ENCODE results near the gene NPBWR2.

Gene NPBWR2

GRCh38 chr20:64149809-64150560, 42.6 kb upstream of the NPBWR2 start:
- no peak overlapping the region for H3K4me3 ChIP-seq (ENCODE audit: low read length)
- DNase-seq (ENCODE audit: low read depth): no peak
- H3K9me3 ChIP-seq (ENCODE audit: control insufficient read depth, low read length): peaks cover 9% of the 10 kb centered on the region
- H3K4me1 ChIP-seq (ENCODE audit: control insufficient read depth, insufficient read depth, low read length): no peaks in the 10 kb centered on the region
- no peaks in the 10 kb centered on the region for H3K36me3 ChIP-seq (ENCODE audit: control insufficient read depth, insufficient read depth, low read length, severe bottlenecking)
- no peak overlapping the region for H3K9ac ChIP-seq (ENCODE audit: low read length)
- H3K27me3 ChIP-seq (replicated peaks; ENCODE audit: control insufficient read depth, insufficient read depth, low read length): peaks cover 53% of the 10 kb centered on the region

- no peak for DNase-seq (ENCODE audit: low read depth)
- no peak overlapping the region for H3K9ac ChIP-seq (ENCODE audit: low read length)
- no peaks in the 10 kb centered on the region for H3K4me1 ChIP-seq (ENCODE audit: control insufficient read depth, insufficient read depth, low read length)
- no peak overlapping the region for H3K4me3 ChIP-seq (ENCODE audit: low read length)
- H3K27me3 ChIP-seq (replicated peaks; ENCODE audit: control insufficient read depth, insufficient read depth, low read length): peaks cover 48% of the 10 kb centered on the region
- H3K9me3 ChIP-seq (ENCODE audit: control insufficient read depth, low read length): peaks cover 13% of the 10 kb centered on the region
- no peaks in the 10 kb centered on the region for H3K36me3 ChIP-seq (ENCODE audit: control insufficient read depth, insufficient read depth, low read length, severe bottlenecking)
These were observed 41.8 kb upstream of the NPBWR2 start for GRCh38 chr20:64149141-64149540.

GRCh38 chr20:64148581-64148980, 41.2 kb upstream of the NPBWR2 start:
- Histone ChIP-seq H3K27me3 (replicated peaks; ENCODE audit: control insufficient read depth, insufficient read depth, low read length) (peaks cover 44% of the 10 kb centered on the region), H3K9me3 (ENCODE audit: control insufficient read depth, low read length) (peaks cover 13% of the 10 kb centered on the region), H3K9ac (ENCODE audit: low read length) (no peak overlapping the region), H3K4me1 (ENCODE audit: control insufficient read depth, insufficient read depth, low read length) (no peaks in the 10 kb centered on the region), H3K4me3 (ENCODE audit: low read length) (no peak overlapping the region), H3K36me3 (ENCODE audit: control insufficient read depth, insufficient read depth, low read length, severe bottlenecking) (no peaks in the 10 kb centered on the region)
- DNase-seq (ENCODE audit: low read depth): no peak

DNA sequence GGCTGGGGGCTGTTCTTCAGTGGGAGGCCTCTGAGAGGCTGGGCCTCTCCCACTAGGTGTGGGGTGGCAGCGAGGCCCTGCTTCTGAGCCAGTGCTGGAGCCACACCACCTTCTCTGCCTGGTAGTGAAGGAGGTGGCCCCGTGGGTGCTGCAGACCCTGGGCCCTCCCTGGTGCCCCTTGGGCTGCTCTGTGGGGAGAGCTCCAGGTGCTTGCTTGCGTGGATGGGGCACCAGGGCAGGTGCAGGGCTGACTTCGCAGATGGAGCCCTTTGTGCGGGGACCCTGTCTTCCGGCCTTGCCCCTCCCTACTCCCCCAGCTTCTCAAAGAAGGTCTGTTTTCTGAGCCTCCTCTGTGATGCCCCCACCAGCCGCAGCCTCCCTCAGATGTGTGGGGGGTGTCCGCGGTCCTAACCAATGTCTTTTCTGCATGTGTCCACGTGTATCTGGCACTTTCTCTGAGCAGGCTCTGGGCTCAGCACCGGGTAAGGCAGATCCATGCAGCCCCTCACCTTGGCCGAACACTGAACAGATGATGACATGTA, 39.6 kb upstream of the NPBWR2 start:
- Histone ChIP-seq H3K9me3 (ENCODE audit: control insufficient read depth, low read length) (peaks cover 13% of the 10 kb centered on the region), H3K36me3 (ENCODE audit: control insufficient read depth, insufficient read depth, low read length, severe bottlenecking) (no peaks in the 10 kb centered on the region), H3K9ac (ENCODE audit: low read length) (no peak overlapping the region), H3K27me3 (replicated peaks; ENCODE audit: control insufficient read depth, insufficient read depth, low read length) (peaks cover 43% of the 10 kb centered on the region), H3K4me1 (ENCODE audit: control insufficient read depth, insufficient read depth, low read length) (no peaks in the 10 kb centered on the region), H3K4me3 (ENCODE audit: low read length) (no peak overlapping the region)
- DNase-seq (ENCODE audit: low read depth): no peak

- no peak overlapping the region for H3K9ac ChIP-seq (ENCODE audit: low read length)
- peaks cover 13% of the 10 kb centered on the region for H3K9me3 ChIP-seq (ENCODE audit: control insufficient read depth, low read length)
- H3K4me1 ChIP-seq (ENCODE audit: control insufficient read depth, insufficient read depth, low read length): no peaks in the 10 kb centered on the region
- no peak overlapping the region for H3K4me3 ChIP-seq (ENCODE audit: low read length)
- H3K27me3 ChIP-seq (replicated peaks; ENCODE audit: control insufficient read depth, insufficient read depth, low read length): peaks cover 39% of the 10 kb centered on the region
- no peak for DNase-seq (ENCODE audit: low read depth)
- no peaks in the 10 kb centered on the region for H3K36me3 ChIP-seq (ENCODE audit: control insufficient read depth, insufficient read depth, low read length, severe bottlenecking)
These were observed 39.1 kb upstream of the NPBWR2 start for GRCh38 chr20:64146301-64146935.

GRCh38 chr20:64145458-64146300, 38.3 kb upstream of the NPBWR2 start:
- Histone ChIP-seq H3K4me1 (ENCODE audit: control insufficient read depth, insufficient read depth, low read length) (no peaks in the 10 kb centered on the region), H3K4me3 (ENCODE audit: low read length) (no peak overlapping the region), H3K9ac (ENCODE audit: low read length) (no peak overlapping the region), H3K36me3 (ENCODE audit: control insufficient read depth, insufficient read depth, low read length, severe bottlenecking) (no peaks in the 10 kb centered on the region), H3K27me3 (replicated peaks; ENCODE audit: control insufficient read depth, insufficient read depth, low read length) (peaks cover 40% of the 10 kb centered on the region), H3K9me3 (ENCODE audit: control insufficient read depth, low read length) (peaks cover 13% of the 10 kb centered on the region)
- DNase-seq (ENCODE audit: low read depth): no peak

DNA sequence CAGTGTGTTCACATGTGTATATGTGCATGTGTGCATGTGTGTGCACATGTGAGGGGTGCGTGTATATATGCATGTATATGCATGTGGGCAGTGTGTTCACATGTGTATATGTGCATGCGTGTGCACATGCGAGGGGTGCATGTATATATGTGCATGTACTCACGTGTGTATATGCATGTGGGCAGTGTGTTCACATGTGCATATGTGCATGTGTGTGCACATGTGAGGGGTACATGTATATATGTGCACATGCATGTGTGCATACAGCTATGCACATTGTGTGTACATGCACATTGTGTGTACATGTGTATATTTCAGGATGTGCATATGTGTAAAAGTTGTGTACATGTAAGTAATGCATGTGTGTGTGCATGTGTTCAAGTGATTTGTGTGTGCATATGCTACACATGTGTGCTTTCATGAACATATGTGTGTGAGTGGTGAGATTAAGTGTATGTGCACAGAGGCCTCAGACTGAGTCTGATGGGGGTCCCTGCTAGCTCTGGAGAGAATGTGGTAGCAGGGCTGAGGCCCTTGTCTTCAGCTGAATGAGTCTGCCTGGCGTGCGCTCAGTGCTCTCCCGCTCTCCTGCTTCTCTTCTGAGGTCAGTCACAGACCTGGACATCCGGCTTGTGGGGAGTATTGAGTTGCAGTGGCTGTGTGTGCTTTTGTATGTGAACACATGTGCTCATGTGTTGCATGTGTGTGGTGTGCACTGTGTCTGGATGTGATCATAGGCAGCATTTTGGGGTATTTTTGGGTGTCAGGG, 37.0 kb upstream of the NPBWR2 start:
- DNase-seq (ENCODE audit: low read depth): no peak
- H3K4me1 ChIP-seq (ENCODE audit: control insufficient read depth, insufficient read depth, low read length): no peaks in the 10 kb centered on the region

DNA sequence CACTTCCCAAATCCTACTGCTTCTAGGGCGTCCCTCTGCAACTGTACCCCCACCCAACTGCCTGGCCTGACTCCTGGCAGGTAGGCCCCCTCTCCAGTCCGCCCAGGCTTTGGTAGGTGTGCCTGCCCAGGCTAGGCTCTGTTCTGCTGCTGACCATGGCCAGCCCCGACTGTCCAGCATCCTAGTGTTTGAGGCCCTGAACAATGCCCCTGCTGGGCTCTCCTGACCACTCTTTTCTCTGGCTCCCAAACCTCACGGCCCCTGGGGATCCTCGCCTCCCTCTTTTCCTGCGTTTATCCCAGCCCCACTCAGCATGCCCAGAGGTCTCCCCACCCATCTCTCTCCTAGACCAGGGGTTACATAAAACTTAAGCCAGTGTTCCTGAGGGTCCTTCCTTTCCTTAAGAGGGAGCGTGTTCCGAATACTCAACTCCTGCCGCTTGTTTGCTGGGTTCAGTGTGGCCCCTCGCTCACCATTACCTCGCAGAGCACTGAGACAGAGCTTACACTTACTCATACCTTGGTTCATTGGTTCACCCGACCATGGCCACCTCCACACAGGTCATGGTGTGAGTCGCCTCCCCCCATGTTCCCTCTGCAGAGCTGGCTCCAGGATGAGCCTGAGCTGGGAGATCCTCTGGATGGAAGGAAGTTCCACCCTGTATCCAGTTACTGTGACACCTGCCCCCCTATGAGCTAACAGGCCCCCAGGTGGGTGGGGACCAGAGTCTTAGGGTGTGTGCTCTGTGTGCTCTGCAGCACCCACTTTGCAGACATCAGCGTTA, 35.8 kb upstream of the NPBWR2 start:
- Histone ChIP-seq H3K9ac (ENCODE audit: low read length) (no peak overlapping the region), H3K9me3 (ENCODE audit: control insufficient read depth, low read length) (peaks cover 13% of the 10 kb centered on the region), H3K27me3 (replicated peaks; ENCODE audit: control insufficient read depth, insufficient read depth, low read length) (peaks cover 38% of the 10 kb centered on the region), H3K36me3 (ENCODE audit: control insufficient read depth, insufficient read depth, low read length, severe bottlenecking) (no peaks in the 10 kb centered on the region), H3K4me1 (ENCODE audit: control insufficient read depth, insufficient read depth, low read length) (no peaks in the 10 kb centered on the region), H3K4me3 (ENCODE audit: low read length) (no peak overlapping the region)
- DNase-seq (ENCODE audit: low read depth): no peak

More for the DNA sequence above, 37.0 kb upstream of the NPBWR2 start:
- H3K4me3 ChIP-seq (ENCODE audit: low read length): no peak overlapping the region
- H3K9me3 ChIP-seq (ENCODE audit: control insufficient read depth, low read length): peaks cover 13% of the 10 kb centered on the region
- no peaks in the 10 kb centered on the region for H3K36me3 ChIP-seq (ENCODE audit: control insufficient read depth, insufficient read depth, low read length, severe bottlenecking)
- H3K9ac ChIP-seq (ENCODE audit: low read length): no peak overlapping the region
- peaks cover 47% of the 10 kb centered on the region for H3K27me3 ChIP-seq (replicated peaks; ENCODE audit: control insufficient read depth, insufficient read depth, low read length)

DNA sequence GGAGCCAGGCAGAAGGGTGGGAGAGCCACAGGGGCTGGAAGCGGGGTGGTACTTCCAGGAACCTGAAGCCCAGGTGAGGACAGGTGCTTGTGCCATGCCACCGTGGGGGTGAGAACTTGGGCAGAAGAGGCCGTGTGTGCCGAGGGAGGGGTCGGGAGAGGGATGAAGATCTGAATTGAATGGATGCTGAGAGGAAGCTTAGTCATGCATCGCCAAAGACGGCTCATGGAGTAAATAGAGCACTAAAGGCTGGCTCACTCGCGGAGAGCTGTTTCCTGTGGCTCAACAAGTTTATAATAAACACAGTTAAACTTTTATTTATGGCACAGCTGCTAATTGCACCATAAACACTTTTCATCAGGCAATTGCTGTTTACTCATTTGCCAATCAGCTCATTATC, 35.2 kb upstream of the NPBWR2 start:
- Histone ChIP-seq H3K27me3 (replicated peaks; ENCODE audit: control insufficient read depth, insufficient read depth, low read length) (peaks cover 33% of the 10 kb centered on the region), H3K9me3 (ENCODE audit: control insufficient read depth, low read length) (peaks cover 13% of the 10 kb centered on the region), H3K36me3 (ENCODE audit: control insufficient read depth, insufficient read depth, low read length, severe bottlenecking) (no peaks in the 10 kb centered on the region), H3K9ac (ENCODE audit: low read length) (no peak overlapping the region), H3K4me3 (ENCODE audit: low read length) (no peak overlapping the region), H3K4me1 (ENCODE audit: control insufficient read depth, insufficient read depth, low read length) (no peaks in the 10 kb centered on the region)
- DNase-seq (ENCODE audit: low read depth): no peak

GRCh38 chr20:64140956-64141355, 33.6 kb upstream of the NPBWR2 start:
- Histone ChIP-seq H3K36me3 (ENCODE audit: control insufficient read depth, insufficient read depth, low read length, severe bottlenecking) (no peaks in the 10 kb centered on the region), H3K4me3 (ENCODE audit: low read length) (no peak overlapping the region), H3K9ac (ENCODE audit: low read length) (no peak overlapping the region), H3K4me1 (ENCODE audit: control insufficient read depth, insufficient read depth, low read length) (no peaks in the 10 kb centered on the region), H3K9me3 (ENCODE audit: control insufficient read depth, low read length) (peaks cover 13% of the 10 kb centered on the region), H3K27me3 (replicated peaks; ENCODE audit: control insufficient read depth, insufficient read depth, low read length) (peaks cover 28% of the 10 kb centered on the region)
- no peak for DNase-seq (ENCODE audit: low read depth)

All from adipocyte (in vitro differentiated cells).